Inflammatory macrophage (primary cell): Measurements from ENCODE around the gene ARMH1.
A peak's percentile ranks its signal among the peaks of the same experiment; 100 is the strongest.
"Not testable (repeated sequence)": the region's sequence is repeated elsewhere in the genome, so short reads cannot be mapped to it uniquely, and the experiment has no call there.

Experiments
- DNase-seq, 2 donors: peaks; one replicate each; pipeline ENCODE4 v3.0.0-alpha.2; 2020 to 2022

Gene ARMH1

DNA sequence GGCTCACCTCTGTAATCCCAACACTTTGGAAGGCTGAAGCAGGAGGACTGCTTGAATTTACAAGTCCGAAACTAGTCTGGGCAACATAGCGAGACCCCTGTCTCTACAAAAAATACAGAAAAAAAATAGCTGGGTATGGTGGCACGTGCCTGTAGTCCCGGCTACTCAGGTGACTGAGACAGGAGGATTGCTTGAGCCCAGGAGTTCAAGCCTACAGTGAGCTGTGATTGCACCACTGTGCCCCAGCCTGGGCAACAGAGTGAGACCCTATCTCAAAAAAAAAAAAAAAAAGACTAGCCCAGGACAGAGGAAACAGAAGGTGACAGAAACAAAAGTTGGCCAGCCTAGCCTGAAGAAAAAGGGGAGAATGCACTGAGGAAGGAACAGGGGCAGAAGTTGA lies 21.2 kb downstream of the ARMH1 start:
- DNase-seq, result no peak

DNA sequence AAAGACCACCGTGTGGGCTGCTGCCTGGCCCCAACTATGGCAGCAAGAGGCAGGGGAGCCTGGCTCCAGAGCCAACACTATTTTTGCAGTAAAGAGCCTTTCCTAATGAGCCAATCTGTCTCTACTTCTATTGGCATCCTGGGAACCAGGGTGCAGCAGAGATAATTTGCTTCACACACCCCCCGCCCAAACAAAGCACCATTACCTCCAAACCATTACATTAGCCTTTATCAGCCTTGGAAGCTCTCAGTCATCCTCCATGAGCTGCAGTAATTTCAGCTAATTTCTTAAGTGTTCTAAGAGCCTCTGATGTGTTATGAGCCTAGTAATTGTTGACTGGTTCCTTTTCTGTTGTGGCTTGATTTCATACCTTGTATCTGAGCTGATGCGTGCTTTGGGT lies 21.6 kb downstream of the ARMH1 start:
- DNase-seq, result no peak

DNA sequence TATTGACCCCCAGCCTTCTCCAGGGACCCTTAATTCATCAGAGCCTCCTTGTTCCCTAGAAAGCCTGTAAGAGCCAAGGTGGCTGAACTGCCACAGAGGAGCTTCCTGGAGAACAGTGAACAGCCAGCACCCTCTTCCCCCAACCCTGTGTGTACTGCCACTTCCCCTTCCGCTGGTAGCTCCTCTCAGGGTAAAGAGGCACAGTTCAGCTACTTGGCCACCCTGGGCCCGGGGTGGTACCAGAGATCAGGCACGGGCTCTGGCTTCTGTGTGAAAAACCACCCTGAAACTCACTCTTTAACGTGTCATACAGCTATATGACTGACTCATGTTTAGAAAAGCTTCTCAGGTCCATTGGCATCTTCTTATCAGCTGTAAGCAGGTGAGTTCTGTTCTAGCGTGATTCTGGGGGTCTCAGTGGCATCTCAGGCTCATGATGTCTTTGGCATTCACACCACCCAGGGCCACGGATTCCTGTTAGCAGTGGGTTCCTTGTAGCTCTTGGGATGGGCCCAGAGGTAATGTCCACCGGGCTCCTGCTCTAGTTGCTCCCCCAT lies 22.4 kb downstream of the ARMH1 start:
- DNase-seq, result peak; percentile 39 to 67

DNA sequence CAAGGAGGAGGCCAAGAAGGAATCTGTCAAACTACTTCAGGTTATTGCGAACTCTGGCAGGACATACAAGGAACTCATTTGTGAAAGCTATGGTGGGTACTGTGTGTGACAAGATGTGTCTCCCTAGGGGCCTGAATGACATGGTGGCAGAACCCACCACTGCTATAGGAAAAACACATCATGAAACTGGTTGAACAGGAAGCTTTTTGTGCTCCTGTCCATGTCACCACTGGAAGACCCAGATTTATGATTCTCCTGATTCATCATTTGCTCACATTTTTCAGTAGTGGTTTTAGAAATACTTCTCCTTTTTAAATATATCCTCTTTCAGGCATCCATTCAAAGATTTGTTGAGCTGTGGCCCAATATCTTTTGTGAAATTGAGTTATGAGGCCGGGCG lies 23.6 kb downstream of the ARMH1 start:
- peak; percentile 42 to 72 for DNase-seq

DNA sequence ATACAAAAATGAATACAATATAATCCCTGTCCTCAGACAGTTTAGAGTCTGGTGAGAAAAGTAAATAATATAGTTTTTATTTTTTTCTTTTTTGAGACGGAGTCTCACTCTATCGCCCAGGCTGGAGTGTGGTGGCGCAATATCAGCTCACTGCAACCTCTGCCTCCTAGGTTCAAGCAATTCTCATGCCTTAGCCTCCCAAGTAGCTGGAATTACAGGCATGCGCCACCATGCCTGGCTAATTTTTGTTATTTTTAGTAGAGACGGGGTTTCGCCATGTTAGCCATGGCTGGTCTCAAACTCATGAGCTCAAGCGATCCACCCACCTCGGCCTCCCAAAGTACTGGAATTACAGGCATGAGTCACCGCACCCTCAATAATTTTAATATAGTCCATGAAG lies 24.9 kb downstream of the ARMH1 start:
- DNase-seq, result not testable (repeated sequence)

DNA sequence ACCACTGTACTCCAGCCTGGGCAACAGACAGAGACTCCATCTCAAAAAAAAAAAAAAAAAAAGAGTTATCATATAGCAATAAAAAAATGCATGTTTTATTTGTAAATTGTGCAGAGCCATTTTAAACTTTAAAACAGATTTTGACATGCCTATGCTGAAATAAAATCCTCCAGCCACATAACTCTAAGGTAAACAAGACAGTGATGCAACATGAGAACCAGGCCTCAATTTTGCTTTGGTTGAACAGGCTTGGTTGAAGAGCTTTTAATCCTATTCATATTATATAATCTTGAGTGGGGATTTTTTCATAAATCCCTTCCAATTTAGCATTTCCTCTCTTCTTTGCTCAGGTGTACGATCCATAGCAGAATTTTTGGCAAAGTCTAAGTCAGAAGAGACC lies 26.1 kb downstream of the ARMH1 start:
- DNase-seq, result no peak

DNA sequence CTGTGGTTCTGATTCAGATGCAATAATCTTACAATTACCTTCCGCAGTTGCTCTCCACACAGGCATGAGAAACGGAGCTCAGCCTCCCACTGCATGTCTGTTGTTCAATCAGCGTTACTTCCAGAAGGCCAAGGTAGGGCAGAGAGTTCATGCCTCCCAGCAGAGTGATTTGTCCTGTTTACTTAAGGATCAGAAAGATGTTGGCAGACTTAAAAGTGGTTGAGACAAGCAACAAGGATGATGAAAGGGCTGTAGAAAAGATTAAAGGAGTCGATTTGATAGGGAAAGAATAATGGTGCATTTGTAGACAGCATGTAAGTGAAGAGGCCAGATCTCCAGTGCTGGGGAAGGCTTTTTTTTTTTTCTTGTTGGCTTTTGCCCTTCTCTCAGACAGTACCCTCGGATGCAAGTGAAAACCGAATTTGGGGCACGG lies 26.6 kb downstream of the ARMH1 start:
- DNase-seq, result no peak

DNA sequence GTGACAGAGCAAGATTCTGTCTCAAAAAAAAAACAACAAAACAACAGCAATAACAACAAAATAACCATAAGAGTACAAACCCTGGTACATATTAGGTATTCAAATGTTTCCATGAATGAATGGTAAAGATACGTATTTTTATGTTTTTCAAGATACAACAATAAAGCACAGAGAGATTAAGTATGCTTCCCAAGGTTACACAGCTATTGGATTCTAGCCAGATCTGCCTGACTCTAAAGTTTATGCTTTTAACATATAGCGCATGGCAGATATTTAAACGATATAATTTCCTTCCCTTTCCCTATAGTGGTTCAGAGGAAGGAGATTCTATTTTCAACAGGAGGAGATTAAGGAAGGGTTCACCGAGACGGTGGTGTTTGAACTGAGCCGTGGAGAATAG lies 31.0 kb downstream of the ARMH1 start:
- DNase-seq, result no peak

DNA sequence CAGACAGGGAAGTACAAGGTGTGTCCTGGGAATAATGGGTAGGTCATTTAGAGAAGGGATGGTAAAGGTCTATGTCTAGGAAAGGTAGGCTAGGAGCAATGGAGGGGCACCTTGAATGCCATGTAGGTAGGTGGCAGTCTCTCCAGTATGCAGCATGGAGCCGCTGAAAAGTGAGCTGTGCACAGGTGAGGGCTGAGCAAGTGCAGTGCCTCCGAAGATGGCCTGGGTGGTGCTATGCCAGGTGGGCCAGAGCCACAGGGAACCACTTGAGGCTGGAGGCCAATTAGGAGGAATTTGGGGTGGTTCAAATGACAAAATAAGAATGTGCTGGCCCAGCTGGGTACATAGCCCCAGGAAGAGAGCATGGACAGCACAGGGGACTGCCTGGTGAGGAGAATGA lies 31.4 kb downstream of the ARMH1 start:
- DNase-seq, result no peak

DNA sequence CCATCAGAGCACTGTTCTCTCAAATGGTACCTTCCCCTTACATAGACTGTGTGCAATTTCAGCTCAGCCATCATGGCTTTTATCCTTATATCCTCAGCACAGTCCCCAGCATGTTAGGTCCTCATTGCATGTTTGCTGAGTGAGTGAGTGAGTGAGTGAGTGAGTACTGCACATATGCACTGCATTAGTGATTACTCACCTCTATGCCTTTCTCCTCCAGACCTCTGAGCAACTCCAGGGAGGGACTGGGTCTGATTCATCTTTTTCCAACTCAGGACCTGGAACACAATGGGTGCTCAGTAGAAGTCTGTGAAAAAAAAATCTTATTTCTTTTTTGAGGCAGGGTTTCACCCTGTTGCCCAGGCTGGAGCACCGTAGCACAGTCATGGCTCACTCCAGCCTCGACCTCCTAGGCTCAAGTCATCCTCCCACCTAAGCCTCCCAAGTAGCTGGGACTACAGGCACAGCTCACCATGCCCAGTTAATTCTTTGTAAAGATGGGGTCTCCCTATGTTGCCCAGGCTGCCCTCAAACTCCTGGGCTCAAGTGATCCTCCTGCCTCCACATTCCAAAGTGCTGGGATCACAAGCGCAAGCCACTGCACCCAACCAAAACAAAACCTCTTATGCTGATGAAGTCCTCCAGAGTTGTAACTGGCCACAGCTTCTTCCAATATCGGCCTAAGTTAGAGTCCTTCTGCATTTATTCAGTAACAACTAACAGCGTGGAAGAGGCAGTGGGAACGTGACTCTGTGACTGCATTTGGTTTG lies 32.8 kb downstream of the ARMH1 start:
- no peak for DNase-seq

DNA sequence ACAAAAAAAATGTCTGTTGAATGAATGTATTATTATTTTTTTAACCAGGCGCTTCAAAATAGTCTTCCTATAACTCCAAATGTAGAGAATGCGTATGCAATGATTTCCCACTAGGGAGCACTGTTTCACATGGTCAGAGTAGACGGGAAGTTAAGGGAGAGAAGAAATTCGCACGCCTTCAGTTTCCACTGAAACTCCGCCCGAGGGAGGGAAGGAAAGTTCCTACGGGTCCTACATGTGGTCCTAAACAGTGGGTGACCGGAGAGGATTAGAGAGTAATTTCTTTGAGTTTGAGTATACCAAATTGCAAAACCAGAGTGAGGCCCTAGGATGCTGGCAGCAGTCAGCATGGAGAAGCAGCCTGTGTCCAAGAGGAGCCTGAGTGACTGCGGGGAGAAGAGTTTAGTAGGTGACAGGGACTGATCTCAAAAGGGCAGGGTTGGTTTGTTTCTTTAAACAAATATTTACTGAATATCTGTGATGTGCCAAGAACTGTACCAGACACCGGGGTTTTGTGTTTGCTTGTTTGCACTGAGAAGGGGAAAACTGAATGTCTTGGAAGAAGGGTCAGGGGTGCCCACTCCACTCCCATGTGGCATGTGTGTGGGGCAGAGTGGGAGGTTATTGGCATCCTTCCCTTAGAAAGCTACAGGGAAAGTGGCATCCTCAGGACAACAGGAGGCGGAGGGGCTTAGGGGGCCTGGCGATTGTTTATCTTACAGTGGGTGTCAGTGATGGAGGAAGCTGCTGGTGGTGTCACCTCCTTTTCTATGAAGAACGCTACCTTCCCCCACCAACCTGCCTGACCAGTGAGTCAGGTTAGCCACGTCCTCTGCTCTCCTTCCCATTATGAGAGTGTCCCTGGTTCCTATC lies 33.7 kb downstream of the ARMH1 start:
- peak; percentile 77 to 79 for DNase-seq

DNA sequence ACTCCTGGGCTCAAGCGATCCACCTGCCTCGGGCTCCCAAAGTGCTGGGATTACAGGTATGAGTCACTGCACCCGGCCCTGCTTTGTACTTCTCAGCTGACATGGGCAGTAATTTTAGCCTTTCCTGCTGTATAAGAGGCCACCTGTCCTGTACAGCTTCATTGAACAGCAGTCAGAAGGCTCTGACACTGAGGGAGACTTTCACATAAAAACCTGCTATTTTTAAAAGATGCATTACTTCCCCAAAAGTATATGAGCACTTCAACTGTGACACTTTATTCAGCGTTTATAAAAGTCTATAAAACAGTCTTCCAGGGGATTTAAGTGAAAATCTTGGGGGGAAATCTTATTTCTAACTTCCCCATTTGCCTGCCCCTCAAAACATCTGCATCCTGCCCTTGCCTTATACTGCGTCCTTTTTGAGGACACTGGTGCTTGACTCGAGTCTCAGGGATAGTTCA lies 38.8 kb downstream of the ARMH1 start:
- DNase-seq, result no peak

DNA sequence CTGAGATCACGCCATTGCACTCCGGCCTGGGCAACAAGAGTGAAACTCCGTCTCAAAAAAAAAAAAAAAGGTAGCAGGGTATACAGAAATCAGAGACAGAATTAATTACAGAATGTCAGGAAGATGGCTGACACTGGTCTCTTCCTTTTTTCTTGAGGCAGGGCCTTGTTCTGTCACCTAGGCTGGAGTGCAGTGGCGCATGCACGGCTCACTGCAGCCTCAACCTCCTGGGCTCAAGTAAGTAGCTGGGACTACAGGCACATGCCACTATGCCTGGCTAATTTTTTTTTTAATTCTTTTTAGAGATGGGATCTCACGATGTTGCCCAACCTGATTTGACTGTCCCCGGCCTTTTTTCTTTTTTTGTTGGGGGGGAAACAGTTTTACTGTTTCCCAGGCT lies 40.0 kb downstream of the ARMH1 start:
- DNase-seq, result no peak

DNA sequence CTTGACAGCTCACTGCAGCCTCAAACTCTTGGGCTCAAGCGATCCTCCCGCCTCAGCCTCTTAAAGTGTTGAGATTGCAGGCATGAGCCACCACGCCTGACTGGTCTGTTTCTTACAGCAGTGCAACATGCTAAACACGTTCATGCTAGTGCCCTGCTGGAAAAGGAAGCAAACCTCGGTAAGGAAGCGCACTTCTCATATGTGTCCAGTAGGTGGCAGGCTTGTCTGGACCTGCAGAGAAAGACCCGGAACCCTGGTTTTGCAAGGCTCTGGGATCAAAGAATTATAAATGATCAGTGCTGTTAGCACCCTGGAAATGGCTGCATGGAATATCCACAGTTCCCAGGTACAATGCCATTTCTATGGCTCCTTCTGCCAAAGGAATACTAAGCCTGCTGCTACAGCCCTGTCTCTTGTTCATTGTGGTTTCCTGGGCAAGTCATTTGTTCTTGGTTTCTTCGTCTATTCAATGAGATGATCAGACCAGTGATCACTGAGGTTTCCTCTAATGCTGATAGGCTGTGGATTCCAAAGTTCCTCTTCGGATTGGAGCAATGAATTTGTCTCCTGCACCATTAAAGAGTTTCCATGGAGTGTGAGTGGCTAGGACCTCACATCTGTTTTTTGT lies 40.5 kb downstream of the ARMH1 start:
- DNase-seq, result peak; percentile 85 to 90

DNA sequence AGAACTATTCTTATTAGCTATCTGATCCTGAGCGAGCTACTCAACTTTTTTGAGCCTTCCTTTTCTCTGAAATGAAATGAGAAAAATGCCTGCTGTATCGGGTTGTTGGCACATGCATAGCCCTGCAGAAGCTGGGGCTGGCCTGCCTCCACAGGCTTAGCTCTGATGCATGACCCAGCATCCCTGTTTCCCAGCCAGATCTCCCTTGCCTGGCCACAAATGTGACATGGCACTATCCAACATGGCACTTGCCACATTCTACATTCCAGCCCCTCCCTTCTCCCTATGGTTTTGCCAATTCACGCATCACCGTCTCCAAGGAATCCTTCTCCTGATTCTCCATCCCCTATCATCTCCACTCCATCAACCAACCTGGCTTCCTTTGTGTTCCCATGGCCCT lies 42.6 kb downstream of the ARMH1 start:
- no peak for DNase-seq

DNA sequence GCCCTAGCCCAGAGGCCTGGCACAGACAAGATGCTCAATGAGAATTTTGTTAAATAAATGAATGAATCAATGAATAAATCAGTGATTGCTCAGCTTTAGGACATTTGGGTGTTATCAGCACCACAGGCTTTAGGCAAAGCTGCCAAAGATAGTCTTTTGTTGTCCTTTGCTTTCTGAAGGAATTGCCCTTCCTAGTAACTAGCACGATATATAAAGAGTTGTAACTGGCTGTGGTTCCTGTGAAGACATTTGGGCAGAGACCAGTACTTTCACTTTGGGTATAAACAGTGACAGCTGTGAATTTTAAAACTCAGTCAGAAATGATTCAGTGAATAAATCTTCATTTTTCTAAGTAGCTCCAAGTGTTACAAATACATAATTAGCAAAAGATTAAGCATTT lies 43.1 kb downstream of the ARMH1 start:
- DNase-seq, result no peak

DNA sequence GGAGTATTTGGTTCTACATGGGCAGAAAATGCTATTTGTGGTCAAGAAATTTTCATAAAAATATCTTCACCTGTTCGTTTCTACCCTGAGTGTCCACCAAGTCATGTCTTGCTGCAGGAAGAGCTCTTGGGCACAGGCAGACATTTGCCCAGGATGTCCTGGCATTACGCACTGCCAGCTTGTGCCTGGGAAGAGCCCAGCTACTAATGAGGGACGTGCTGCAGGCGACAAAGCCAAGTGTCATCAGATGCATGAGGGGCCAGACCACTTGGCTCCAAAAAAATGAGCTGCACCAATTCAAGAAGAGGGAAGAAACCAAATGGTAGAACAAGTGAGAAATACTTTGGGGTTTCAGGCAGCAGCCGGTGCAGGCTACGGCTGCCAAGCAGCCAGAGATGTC lies 43.6 kb downstream of the ARMH1 start:
- no peak for DNase-seq

DNA sequence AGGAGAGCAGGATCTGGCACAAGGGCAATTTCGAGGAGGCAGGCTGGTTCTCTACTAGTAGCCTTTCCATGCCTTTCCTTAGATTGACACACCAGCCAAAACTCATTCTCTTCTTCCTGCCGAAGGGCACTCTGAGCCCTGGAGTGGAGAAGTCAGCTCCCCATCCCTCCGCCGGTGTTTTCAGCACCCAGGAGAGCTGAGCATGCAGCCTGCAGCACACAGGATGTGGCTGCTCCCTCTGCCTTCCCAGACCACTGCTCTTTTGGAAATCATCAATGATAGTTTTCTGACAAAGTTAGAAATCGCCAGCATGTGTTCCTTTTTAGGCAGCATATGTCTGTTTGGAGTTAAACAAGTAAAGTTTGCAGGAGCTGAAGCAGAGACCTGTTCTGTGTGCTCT lies 44.8 kb downstream of the ARMH1 start:
- DNase-seq, result no peak

DNA sequence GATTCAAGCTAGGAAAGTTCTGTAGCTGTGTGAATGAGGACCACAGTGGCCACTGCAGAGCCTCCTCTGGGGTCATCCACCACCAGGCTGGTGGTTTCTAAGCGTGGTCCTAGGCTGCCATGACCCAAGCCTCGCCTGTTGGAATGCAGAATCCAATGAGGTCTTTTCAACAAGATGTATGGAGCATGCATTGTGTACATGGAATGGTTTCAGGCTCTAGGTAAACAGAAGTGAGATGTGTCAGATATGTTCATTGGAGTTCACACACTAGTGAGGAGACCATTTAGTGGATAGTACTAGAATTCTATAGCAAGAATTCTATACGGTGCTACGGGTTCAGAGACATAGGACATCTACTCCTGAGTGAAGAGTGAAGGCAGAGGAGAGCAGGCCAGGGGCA lies 45.8 kb downstream of the ARMH1 start:
- DNase-seq, result no peak

DNA sequence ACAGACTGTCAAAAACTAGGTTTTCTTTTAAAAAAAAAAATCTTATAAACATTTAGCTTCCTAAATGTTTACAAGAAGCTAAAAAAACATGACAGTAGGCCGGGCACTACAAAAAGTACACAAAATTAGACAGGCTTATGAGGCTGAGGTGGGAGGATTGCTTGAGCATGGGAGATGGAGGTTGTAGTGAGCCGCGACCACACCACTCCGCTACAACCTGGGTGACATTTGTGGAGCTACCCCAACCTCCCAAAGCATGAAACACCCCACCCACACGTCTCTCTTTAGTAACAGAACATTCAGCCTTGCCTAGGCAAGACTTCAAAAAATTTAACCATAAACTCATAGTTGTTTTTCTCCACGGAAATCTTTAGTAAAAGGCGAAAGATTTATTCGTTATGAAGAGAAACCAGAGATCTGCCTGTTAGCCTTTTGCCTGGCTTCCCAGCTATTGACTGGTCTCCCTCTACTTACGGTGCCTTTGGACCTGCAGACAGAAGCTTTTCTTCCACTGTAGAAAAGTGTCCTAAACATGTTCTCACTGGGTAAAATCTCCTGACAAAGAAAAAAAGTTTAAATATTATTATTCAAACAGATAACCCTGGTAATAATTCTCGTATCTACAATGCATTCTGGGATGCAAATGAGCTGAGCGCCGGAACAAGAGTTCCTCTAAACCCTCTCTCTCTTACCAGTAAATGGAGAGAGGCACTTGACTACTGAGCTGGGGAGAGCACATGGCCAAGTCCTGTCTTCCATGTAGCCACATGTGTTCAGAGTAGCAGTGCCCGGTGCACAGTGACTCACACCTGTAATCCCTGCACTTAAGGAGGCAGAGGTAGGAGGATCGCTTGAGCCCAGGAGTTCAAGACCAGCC lies 47.2 kb downstream of the ARMH1 start:
- DNase-seq, result peak; percentile 98 to 99

DNA sequence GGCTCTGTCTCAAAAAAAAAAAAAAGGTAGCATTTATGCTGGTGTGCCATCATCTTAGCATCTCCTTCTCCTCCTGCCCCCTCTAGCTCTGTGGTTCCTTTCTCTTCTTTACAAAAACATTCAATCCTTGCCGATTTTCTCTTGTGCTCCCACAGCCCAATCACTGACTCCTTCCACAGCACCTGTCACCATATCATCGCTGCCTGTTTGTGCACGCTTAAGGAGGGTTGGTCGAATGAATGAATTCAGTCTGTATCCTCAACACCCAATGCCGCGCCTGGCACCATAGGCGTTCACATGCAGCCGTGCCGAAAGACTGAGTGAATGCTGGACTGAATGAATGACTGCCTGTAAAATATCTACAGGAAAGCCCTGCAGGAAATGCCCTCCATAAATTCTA lies 48.5 kb downstream of the ARMH1 start:
- no peak for DNase-seq
